H1 (cell line): ENCODE measurements around the gene B3GNT2. TPM values are rescaled to one million over a fixed set of nuclear protein-coding genes. Genes with fewer than 3 reads are reported as not detected.

Experiments
- CTCF ChIA-PET: fragments of 300-600 bp; sonication (Branson Sonifier 250); formaldehyde crosslinking; loops from one replicate; lab custom pipeline; 2021; ENCODE audit not compliant: partially characterized antibody; lab: Charles Lee
- POLR2A ChIA-PET: fragments of 300-600 bp; sonication (Branson Sonifier 250); formaldehyde crosslinking; loops from one replicate; lab custom pipeline; 2021; ENCODE audit warnings: inconsistent platforms; ENCODE audit not compliant: partially characterized antibody; lab: Charles Lee
- DNase-seq, 2 experiments: peaks; one replicate each; pipeline versions ENCODE4 v3.0.0 to v3.0.0-alpha.2; 2010 to 2022; ENCODE audit warnings: low spot score in 2 of 2, low read depth in 1 of 2, mixed read lengths in 1 of 2
- FAIRE-seq: peaks from 2 replicates; lab custom pipeline; 2011; peaks lifted over from hg19 to GRCh38; lab: Jason Lieb, UNC
- H2AFZ ChIP-seq: 2 replicates; pipeline ENCODE4 v1.8.1; 2012; ENCODE audit warnings: low read length, inconsistent platforms
- H2AK5ac ChIP-seq: 2 replicates; pipeline ENCODE4 v1.6.1; 2013; ENCODE audit warnings: low read depth, low read length
- H2BK120ac ChIP-seq: replicated peaks from 2 replicates; pipeline ENCODE3; 2013; ENCODE audit warnings: low read depth, low read length, inconsistent platforms
- H2BK12ac ChIP-seq: 2 replicates; pipeline ENCODE4 v1.6.1; 2013; ENCODE audit warnings: low read depth, low read length
- H2BK15ac ChIP-seq: 2 replicates; pipeline ENCODE4 v1.6.1; 2013; ENCODE audit warnings: low read length
- H2BK20ac ChIP-seq: 2 replicates; pipeline ENCODE4 v1.6.1; 2013; ENCODE audit warnings: low read length
- H2BK5ac ChIP-seq: 2 replicates; pipeline ENCODE4 v1.6.1; 2013; ENCODE audit warnings: low read depth, low read length
- H3K14ac ChIP-seq: 2 replicates; pipeline ENCODE4 v1.6.1; 2013; ENCODE audit warnings: inconsistent platforms; ENCODE audit not compliant: insufficient read length
- H3K18ac ChIP-seq: 2 replicates; pipeline ENCODE4 v1.6.1; 2013; ENCODE audit warnings: low read length; ENCODE audit errors: extremely low read depth
- H3K23ac ChIP-seq: 2 replicates; pipeline ENCODE4 v1.6.1; 2013; ENCODE audit warnings: inconsistent platforms; ENCODE audit not compliant: insufficient read length
- H3K23me2 ChIP-seq: 2 replicates; pipeline ENCODE4 v1.6.1; 2013; ENCODE audit warnings: low read depth, low read length
- H3K27ac ChIP-seq: 2 replicates; pipeline ENCODE4 v1.6.1; 2011; ENCODE audit warnings: low read depth, low read length, inconsistent platforms
- H3K27me3 ChIP-seq, 4 experiments: replicated peaks in 1 of 4; 1 replicate in 1 of 4; 2 replicates in 3 of 4; pipeline versions ENCODE4 v1.6.1 to v1.8.1; 2011 to 2013; ENCODE audit warnings: low read length in 3 of 4, mild to moderate bottlenecking in 3 of 4, inconsistent platforms in 2 of 4, mixed read lengths in 2 of 4, moderate library complexity in 1 of 4; ENCODE audit not compliant: control insufficient read depth in 3 of 4, insufficient read depth in 3 of 4; ENCODE audit errors: extremely low read depth in 1 of 4
- H3K36me3 ChIP-seq, 4 experiments: 2 replicates each; pipeline versions ENCODE4 v1.6.1 to v1.8.1; 2011 to 2013; ENCODE audit warnings: mild to moderate bottlenecking in 4 of 4, low read length in 3 of 4, moderate library complexity in 2 of 4, control low read depth in 1 of 4, inconsistent platforms in 1 of 4; ENCODE audit not compliant: insufficient read depth in 4 of 4, control insufficient read depth in 2 of 4
- H3K4ac ChIP-seq: replicated peaks from 2 replicates; pipeline ENCODE3; 2013; ENCODE audit warnings: low read length, low read depth, mixed read lengths, inconsistent platforms; ENCODE audit not compliant: insufficient read length
- H3K4me1 ChIP-seq, 4 experiments: replicated peaks in 1 of 4; 1 replicate in 1 of 4; 2 replicates in 3 of 4; pipeline versions ENCODE4 v1.6.1 to v1.8.1; 2011 to 2013; ENCODE audit warnings: low read length in 3 of 4, inconsistent platforms in 2 of 4, mixed read lengths in 1 of 4; ENCODE audit not compliant: insufficient read depth in 4 of 4, control insufficient read depth in 3 of 4
- H3K4me2 ChIP-seq, 2 experiments: 2 replicates each; pipeline versions ENCODE4 v1.6.1 to v1.8.1; 2011 to 2013; ENCODE audit warnings: low read depth in 2 of 2, low read length in 2 of 2, control low read depth in 1 of 2, inconsistent platforms in 1 of 2, mild to moderate bottlenecking in 1 of 2; ENCODE audit not compliant: insufficient read depth in 1 of 2
- H3K4me3 ChIP-seq, 4 experiments: fragments of 200-600, 300-600 bp in 1 of 4; sonication (generic), shearing (Covaris generic), sonication (Bioruptor Twin) in 1 of 4; 2 replicates each; pipeline versions ENCODE4 v1.5.1 to v1.8.1; 2011 to 2016; ENCODE audit warnings: low read length in 4 of 4, low read depth in 3 of 4, control low read depth in 2 of 4, inconsistent platforms in 2 of 4, mild to moderate bottlenecking in 2 of 4, mixed read lengths in 1 of 4, moderate library complexity in 1 of 4; ENCODE audit not compliant: insufficient read depth in 2 of 4; ENCODE audit errors: extremely low read depth in 1 of 4
- H3K56ac ChIP-seq: replicated peaks from 2 replicates; pipeline ENCODE3; 2013; ENCODE audit warnings: low read depth, mild to moderate bottlenecking, mixed read lengths, low read length, inconsistent platforms; ENCODE audit not compliant: insufficient read length
- H3K79me1 ChIP-seq: 2 replicates; pipeline ENCODE4 v1.6.1; 2013; ENCODE audit warnings: low read depth, low read length, control low read depth
- H3K79me2 ChIP-seq, 2 experiments: 2 replicates each; pipeline versions ENCODE4 v1.6.1 to v1.8.1; 2012 to 2013; ENCODE audit warnings: low read length in 2 of 2, mild to moderate bottlenecking in 2 of 2, inconsistent platforms in 1 of 2; ENCODE audit not compliant: insufficient read depth in 2 of 2, control insufficient read depth in 1 of 2
- H3K9ac ChIP-seq, 4 experiments: replicated peaks in 1 of 4; 1 replicate in 1 of 4; 2 replicates in 3 of 4; pipeline versions ENCODE4 v1.6.1 to v1.8.1; 2011 to 2013; ENCODE audit warnings: low read depth in 3 of 4, low read length in 3 of 4, control low read depth in 2 of 4, mild to moderate bottlenecking in 2 of 4, moderate library complexity in 2 of 4, inconsistent platforms in 1 of 4; ENCODE audit errors: extremely low read depth in 1 of 4
- H3K9me3 ChIP-seq, 2 experiments: 2 replicates each; pipeline versions ENCODE4 v1.6.1 to v1.8.1; 2012 to 2013; ENCODE audit warnings: mild to moderate bottlenecking in 2 of 2, moderate library complexity in 2 of 2, control low read depth in 1 of 2, inconsistent platforms in 1 of 2, low read depth in 1 of 2, low read length in 1 of 2, mixed read lengths in 1 of 2; ENCODE audit not compliant: insufficient read depth in 2 of 2
- H4K20me1 ChIP-seq, 2 experiments: replicated peaks in 1 of 2; 2 replicates each; pipeline versions ENCODE3 to v1.8.1; 2011 to 2013; ENCODE audit warnings: inconsistent platforms in 2 of 2, low read length in 2 of 2, mild to moderate bottlenecking in 1 of 2; ENCODE audit not compliant: insufficient read depth in 2 of 2, control insufficient read depth in 1 of 2
- H4K5ac ChIP-seq: 2 replicates; pipeline ENCODE4 v1.6.1; 2013; ENCODE audit warnings: low read length, low read depth, mixed read lengths, inconsistent platforms; ENCODE audit not compliant: insufficient read length
- H4K8ac ChIP-seq: 2 replicates; pipeline ENCODE4 v1.8.0; 2013; ENCODE audit warnings: mild to moderate bottlenecking, moderate library complexity, low read length, inconsistent platforms; ENCODE audit not compliant: insufficient read depth; ENCODE audit errors: extremely low read depth
- H4K91ac ChIP-seq: replicated peaks from 2 replicates; pipeline ENCODE3; 2013; ENCODE audit warnings: low read length, mixed read lengths, inconsistent platforms; ENCODE audit not compliant: insufficient read length
- EP300 ChIP-seq, 2 experiments: IDR thresholded peaks; 1 replicate in 1 of 2; 2 replicates in 1 of 2; pipeline ENCODE4 v1.6.1; 2011 to 2012; ENCODE audit warnings: low read depth in 2 of 2, low read length in 2 of 2, mild to moderate bottlenecking in 2 of 2, borderline replicate concordance in 1 of 2, inconsistent platforms in 1 of 2, moderate library complexity in 1 of 2
- EZH2 ChIP-seq: fragments of 200-600 bp; sonication (generic); IDR thresholded peaks from 2 replicates; pipeline ENCODE4 v1.7.1; 2012; ENCODE audit warnings: low read depth, mild to moderate bottlenecking, moderate library complexity, low read length, inconsistent platforms; ENCODE audit not compliant: severe bottlenecking
- FOSL1 ChIP-seq: IDR thresholded peaks from 2 replicates; pipeline ENCODE4 v1.6.1; 2011; ENCODE audit warnings: mild to moderate bottlenecking, low read depth, low read length, moderate library complexity; ENCODE audit not compliant: insufficient read depth
- KDM4A ChIP-seq: IDR thresholded peaks from one replicate; pipeline ENCODE4 v1.7.1; 2012; ENCODE audit warnings: low read depth, mild to moderate bottlenecking, moderate library complexity, low read length, inconsistent platforms; ENCODE audit not compliant: severe bottlenecking
- RXRA ChIP-seq: IDR thresholded peaks from 2 replicates; pipeline ENCODE4 v1.6.1; 2011; ENCODE audit warnings: low read depth, mild to moderate bottlenecking, low read length, moderate library complexity; ENCODE audit not compliant: insufficient read depth
- SIX5 ChIP-seq: IDR thresholded peaks from 2 replicates; pipeline ENCODE4 v1.6.1; 2011; ENCODE audit warnings: mild to moderate bottlenecking, low read depth, low read length
- TBP ChIP-seq: IDR thresholded peaks from 2 replicates; pipeline ENCODE4 v1.6.1; 2011; ENCODE audit warnings: low read depth, low read length, improper control_type of control experiment
- TEAD4 ChIP-seq: IDR thresholded peaks from 2 replicates; pipeline ENCODE4 v1.6.1; 2012; ENCODE audit warnings: low read depth, low read length, inconsistent platforms, mixed read lengths
- ZNF274 ChIP-seq: IDR thresholded peaks from 2 replicates; pipeline ENCODE4 v1.7.0; 2012; ENCODE audit warnings: low read length, borderline replicate concordance; ENCODE audit errors: extremely low read depth
- WGBS, 2 experiments: shearing (Covaris generic) in 1 of 2; methylation state at CpG; one replicate each; pipeline versions ENCODE4 v1.1.6 to v1.1.7; 2013 to 2015; ENCODE audit warnings: low lambda C conversion rate in 2 of 2, mixed read lengths in 2 of 2, inconsistent platforms in 1 of 2, low coverage in 1 of 2, missing lambda C conversion rate in 1 of 2; ENCODE audit not compliant: insufficient replicate concordance in 2 of 2, insufficient coverage in 1 of 2, insufficient read length in 1 of 2; ENCODE audit errors: extremely low coverage in 1 of 2, missing lambda C conversion rate in 1 of 2; 5-methylcytosine and 5-hydroxymethylcytosine counted together
- polyA plus RNA-seq, 7 experiments: library from polyadenylated mRNA; depleted of rRNA in 3 of 7; stranded (reverse) in 5 of 7; unstranded in 2 of 7; fragments of >200 nt in 5 of 7; fragments of 200-250 nt in 2 of 7; gene quantifications; 1 replicate in 5 of 7; 2 replicates in 1 of 7; 4 replicates in 1 of 7; pipeline versions ENCODE4 v1.2.1 to v1.2.3, GENCODE V29; 2011 to 2013; ENCODE audit warnings: missing spikeins in 2 of 7, mixed read lengths in 2 of 7
- total RNA-seq: library from RNA; stranded (reverse); fragmentation: NEBNext Ultra II Directional; extraction: Animal tissue kit (Norgen Biotek cat#: 25700); gene quantifications from 2 replicates; pipeline ENCODE4 v1.2.1, GENCODE V29; 2021

Gene B3GNT2
- total and polyA plus RNA-seq, 2 of the 8 experiments (the other 6 are each of a cell fraction or from before 2014, with no cell fraction given) = 20.1 to 40.8 TPM

DNA sequence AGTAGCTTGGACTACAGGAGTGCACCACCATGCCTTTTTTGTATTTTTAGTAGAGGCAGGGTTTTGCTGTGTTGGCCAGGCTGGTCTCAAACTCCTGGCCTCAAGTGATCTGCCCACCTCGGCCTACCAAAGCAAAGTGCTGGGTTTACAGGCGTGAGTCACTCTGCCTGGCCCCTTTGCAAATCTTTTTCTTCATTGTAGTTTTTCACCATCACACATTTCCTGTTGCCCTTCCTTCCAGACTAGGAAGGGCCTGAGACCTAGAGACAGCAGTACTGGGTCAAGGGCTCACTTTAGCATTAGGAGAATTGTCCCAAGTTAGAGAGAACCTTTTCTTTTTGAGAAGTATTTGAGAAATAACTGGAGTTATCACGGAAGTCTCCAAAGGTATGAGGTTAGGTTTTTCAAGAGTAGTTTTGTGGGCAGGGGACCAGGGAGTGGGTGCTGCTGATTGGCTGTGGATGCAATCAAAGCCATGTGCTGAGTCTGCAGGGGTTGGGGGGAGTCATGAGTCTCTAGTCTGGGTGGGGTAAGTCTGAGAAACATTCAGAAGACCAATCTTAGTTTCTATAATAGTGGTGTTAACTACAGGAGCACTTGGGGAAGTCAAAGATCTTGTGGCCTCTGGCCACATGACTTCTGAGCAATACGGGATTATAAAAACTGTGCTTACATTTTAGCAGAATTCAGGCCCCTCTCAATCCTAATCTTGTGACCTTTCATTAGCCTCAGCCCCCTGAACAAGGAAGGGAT, 23.7 kb downstream of the B3GNT2 start:
- Histone ChIP-seq H3K27me3 (no peaks in the 10 kb centered on the region), H3K79me2 (peaks cover 51 to 99% of the 10 kb centered on the region in 2 experiments)

More for the DNA sequence above, 23.7 kb downstream of the B3GNT2 start:
- no peak overlapping the region for H2BK12ac ChIP-seq
- H3K4me2 ChIP-seq = no peak overlapping the region
- ChIA-PET POLR2A (no interaction called here), CTCF (interaction anchor here (0.9 to 1.1 kb wide), 3 partner anchors 11 to 219 kb away, joined by 3 to 4 read pairs (median 3); no protein-coding TSS in a partner anchor)
- peaks cover 0 to 7% (median 3%) of the 10 kb centered on the region in 4 experiments; a peak in 3 of 7 replicates for H3K4me1 ChIP-seq
- DNase-seq (no peak), FAIRE-seq (no peak)
- H3K18ac ChIP-seq = no peak overlapping the region
- no peak overlapping the region for H3K4ac ChIP-seq
- no peak overlapping the region for H2BK20ac ChIP-seq
- WGBS, 2 experiments = 95% methylated on average over 4 of the region's 4 CpGs; no CpG with 5 or more reads in 1 of the 2 experiments
- no peak overlapping the region for H3K9ac ChIP-seq
- H3K27ac ChIP-seq = no peak overlapping the region
- no peak overlapping the region for H3K4me3 ChIP-seq
- no peak overlapping the region for H2AFZ ChIP-seq
- TF ChIP-seq SIX5 (no peak), TEAD4 (no peak), FOSL1 (no peak), ZNF274 (no peak), TBP (no peak), EZH2 (no peak), EP300 (IDR thresholded peaks at IDR 0.05; ENCODE audit: borderline replicate concordance in 1 of 2, low read depth in 2 of 2, low read length in 2 of 2) (no peak), RXRA (no peak), KDM4A (no peak)
- H3K36me3 ChIP-seq = peaks cover 3 to 30% (median 6%) of the 10 kb centered on the region in 4 experiments; a peak in 4 of 8 replicates
- no peak overlapping the region for H2BK15ac ChIP-seq
- H3K23ac ChIP-seq = no peak overlapping the region
- H4K8ac ChIP-seq = no peak overlapping the region
- no peak overlapping the region for H2BK5ac ChIP-seq
- H3K14ac ChIP-seq = no peak overlapping the region
- H4K91ac ChIP-seq = no peak overlapping the region
- no peak overlapping the region for H3K56ac ChIP-seq
- H4K20me1 ChIP-seq = peaks cover 9 to 13% of the 10 kb centered on the region in 2 experiments
- H2BK120ac ChIP-seq = no peak overlapping the region
- H3K9me3 ChIP-seq = no peaks in the 10 kb centered on the region; a peak in 1 of 4 replicates
- no peak overlapping the region for H2AK5ac ChIP-seq
- H3K23me2 ChIP-seq = no peaks in the 10 kb centered on the region
- H3K79me1 ChIP-seq = peaks cover 11% of the 10 kb centered on the region
- no peak overlapping the region for H4K5ac ChIP-seq
